Rectal smooth muscle tissue (tissue), 1 donor: Measurements from ENCODE around the gene ACP2.
A peak's percentile ranks its signal among the peaks of the same experiment; 100 is the strongest.

Experiments
- H3K27ac ChIP-seq: one replicate; pipeline ENCODE4 v1.7.0; 2013; ENCODE audit warnings: low read depth, low read length, inconsistent platforms
- H3K27me3 ChIP-seq: one replicate; pipeline ENCODE4 v1.7.0; 2013; ENCODE audit warnings: low read length; ENCODE audit not compliant: control insufficient read depth, insufficient read depth
- H3K36me3 ChIP-seq: one replicate; pipeline ENCODE4 v1.7.0; 2013; ENCODE audit warnings: low read length; ENCODE audit not compliant: control insufficient read depth, insufficient read depth
- H3K4me1 ChIP-seq: one replicate; pipeline ENCODE4 v1.7.0; 2013; ENCODE audit warnings: low read length; ENCODE audit not compliant: control insufficient read depth, insufficient read depth
- H3K4me3 ChIP-seq: one replicate; pipeline ENCODE4 v1.7.0; 2013; ENCODE audit warnings: low read length
- H3K9ac ChIP-seq: one replicate; pipeline ENCODE4 v1.7.0; 2013; ENCODE audit warnings: low read length

The ACP2 gene

DNA sequence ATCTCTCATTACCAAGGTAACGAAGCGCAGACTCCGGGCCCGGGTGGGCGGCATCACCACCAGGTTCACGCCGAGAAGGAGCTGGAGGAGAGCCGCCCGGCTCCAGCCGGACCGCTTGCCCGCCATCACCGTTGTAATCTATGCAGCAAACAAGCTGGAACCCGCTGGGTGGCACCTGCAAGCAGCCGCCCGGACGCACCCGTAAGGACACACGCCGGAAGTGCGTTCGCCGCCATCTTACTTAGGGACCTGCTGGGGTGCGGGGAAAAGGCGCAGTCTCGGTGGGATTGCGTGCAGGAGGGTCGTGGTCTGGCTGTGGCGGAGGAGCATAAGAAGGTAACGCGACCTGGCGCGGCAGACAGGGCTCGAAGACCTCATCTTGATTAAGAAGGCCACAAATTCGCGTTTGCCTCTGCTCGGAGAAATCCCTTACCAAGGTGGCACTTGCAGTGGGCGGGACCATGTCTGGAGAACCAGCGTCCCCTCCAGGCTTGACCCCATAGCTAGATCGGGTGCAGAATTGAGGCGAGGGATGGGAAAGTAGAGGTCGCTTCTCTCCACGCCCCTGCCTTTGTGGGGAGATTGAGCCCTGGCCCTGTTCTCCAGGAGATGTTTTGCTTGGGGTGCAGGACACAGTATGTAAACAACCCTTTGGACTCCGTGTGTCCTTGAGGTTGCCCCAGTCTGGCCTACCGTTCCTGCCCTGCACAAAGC lies at the start of gene ACP2:
ACP2 (minus strand) TSS at position 151 of the 714 bp plus-strand sequence; CDS start at position 126, 25 bp downstream.
- Histone ChIP-seq H3K4me3 (peak within 1 kb of the TSS; percentile 93), H3K4me1 (peaks cover 12% of the 10 kb centered on the region), H3K27me3 (no peaks in the 10 kb centered on the region), H3K36me3 (peaks cover 4% of the 10 kb centered on the region), H3K9ac (peak within 1 kb of the TSS; percentile 73), H3K27ac (peak within 1 kb of the TSS; percentile 87)

DNA sequence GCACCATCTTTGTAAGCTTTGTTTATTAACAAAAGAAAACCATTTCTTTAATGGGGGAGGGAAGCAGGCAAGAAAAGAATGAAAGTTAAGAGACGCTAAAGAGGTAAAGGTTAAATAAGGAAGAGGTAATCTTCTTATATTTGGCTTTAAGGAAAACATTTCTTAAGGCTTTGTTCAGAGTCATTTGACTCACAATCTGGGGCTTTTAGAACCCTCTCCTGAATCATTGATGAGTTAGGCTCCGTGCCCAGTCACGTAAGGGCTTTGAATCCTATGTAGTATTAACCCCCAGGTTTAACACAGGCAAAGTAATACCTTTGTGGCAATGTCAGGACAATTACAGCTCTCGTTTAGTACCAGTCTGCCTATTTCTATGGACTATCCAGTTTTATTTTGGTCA lies 47.4 kb upstream of the ACP2 start:
- Histone ChIP-seq H3K4me1 (no peaks in the 10 kb centered on the region), H3K36me3 (peaks cover 29% of the 10 kb centered on the region), H3K27ac (no peak overlapping the region), H3K4me3 (no peak overlapping the region), H3K27me3 (no peaks in the 10 kb centered on the region), H3K9ac (no peak overlapping the region)

- peaks cover 36% of the 10 kb centered on the region for H3K36me3 ChIP-seq
- H3K4me1 ChIP-seq = no peaks in the 10 kb centered on the region
- H3K27me3 ChIP-seq = no peaks in the 10 kb centered on the region
- H3K27ac ChIP-seq = no peak overlapping the region
- H3K9ac ChIP-seq = no peak overlapping the region
- H3K4me3 ChIP-seq = no peak overlapping the region
Observed at GRCh38 chr11:47295385-47295784, 46.8 kb upstream of the ACP2 start.

DNA sequence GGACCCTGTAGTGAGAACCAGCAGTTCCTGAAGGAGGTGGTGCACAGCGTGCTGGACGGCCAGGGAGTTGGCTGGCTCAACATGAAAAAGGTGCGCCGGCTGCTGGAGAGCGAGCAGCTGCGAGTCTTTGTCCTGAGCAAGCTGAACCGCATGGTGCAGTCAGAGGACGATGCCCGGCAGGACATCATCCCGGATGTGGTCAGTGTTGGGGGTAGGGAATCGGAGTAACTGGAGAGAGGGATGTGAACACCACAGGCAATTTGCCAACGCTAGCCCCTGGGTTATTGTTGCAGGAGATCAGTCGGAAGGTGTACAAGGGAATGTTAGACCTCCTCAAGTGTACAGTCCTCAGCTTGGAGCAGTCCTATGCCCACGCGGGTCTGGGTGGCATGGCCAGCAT lies 41.2 kb upstream of the ACP2 start:
- Histone ChIP-seq H3K9ac (no peak overlapping the region), H3K4me1 (no peaks in the 10 kb centered on the region), H3K4me3 (no peak overlapping the region), H3K27me3 (no peaks in the 10 kb centered on the region), H3K36me3 (peaks cover 69% of the 10 kb centered on the region), H3K27ac (no peak overlapping the region)

- peaks cover 77% of the 10 kb centered on the region for H3K36me3 ChIP-seq
- no peak overlapping the region for H3K9ac ChIP-seq
- no peak overlapping the region for H3K27ac ChIP-seq
- H3K27me3 ChIP-seq = no peaks in the 10 kb centered on the region
- no peaks in the 10 kb centered on the region for H3K4me1 ChIP-seq
- H3K4me3 ChIP-seq = no peak overlapping the region
Observed at GRCh38 chr11:47288066-47288465, 39.5 kb upstream of the ACP2 start.

DNA sequence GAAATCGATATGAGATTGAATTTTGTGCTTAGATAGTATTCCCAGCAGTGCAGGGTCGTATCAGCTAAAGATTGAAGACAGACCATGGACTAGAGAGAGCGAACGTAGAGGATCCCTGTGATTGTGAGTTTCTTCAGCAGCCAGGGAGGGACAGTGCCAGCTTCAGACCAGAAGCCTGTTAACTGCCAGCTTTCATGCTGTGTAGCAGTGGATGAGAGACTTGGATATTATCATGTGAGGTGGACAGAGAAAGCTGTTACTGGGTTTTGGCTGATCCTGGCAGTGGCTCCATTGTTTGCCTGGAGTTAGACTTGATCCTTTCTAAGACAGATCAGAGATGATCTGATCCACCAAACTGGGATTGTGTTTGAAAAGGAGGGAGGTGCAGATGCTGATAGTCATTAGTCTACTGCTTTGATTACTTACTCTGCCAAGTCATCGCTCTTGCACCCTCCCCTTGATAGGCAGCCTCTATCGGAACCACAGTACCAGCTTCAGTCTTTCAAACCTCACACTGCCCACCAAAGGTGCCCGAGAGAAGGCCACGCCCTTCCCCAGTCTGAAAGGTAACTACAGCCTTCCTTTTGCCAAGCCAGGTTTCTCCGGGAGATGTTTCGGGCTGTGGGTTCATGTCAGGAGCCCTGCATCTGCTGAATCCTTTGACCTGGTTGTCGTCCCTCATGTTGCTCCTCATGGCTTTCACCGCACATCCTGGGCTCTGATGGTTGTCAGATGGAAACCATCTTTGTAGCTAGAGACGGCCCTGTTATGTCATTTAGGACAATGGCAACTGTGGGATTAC lies 37.6 kb upstream of the ACP2 start:
- no peaks in the 10 kb centered on the region for H3K4me1 ChIP-seq
- no peak overlapping the region for H3K4me3 ChIP-seq

DNA sequence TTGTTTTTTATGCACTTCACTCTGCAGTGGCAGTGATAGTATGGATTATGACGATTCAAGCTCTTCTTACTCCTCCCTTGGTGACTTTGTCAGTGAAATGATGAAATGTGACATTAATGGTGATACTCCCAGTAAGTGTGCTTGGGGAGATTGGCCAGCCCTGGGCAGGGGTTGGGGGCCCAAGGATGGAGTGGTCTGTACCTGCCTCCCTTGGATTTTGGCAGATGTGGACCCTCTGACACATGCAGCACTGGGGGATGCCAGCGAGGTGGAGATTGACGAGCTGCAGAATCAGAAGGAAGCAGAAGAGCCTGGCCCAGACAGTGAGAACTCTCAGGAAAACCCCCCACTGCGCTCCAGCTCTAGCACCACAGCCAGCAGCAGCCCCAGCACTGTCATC lies 35.5 kb upstream of the ACP2 start:
- no peaks in the 10 kb centered on the region for H3K27me3 ChIP-seq
- H3K9ac ChIP-seq = no peak overlapping the region
- H3K4me3 ChIP-seq = no peak overlapping the region
- H3K4me1 ChIP-seq = no peaks in the 10 kb centered on the region
- H3K36me3 ChIP-seq = peaks cover 68% of the 10 kb centered on the region
- H3K27ac ChIP-seq = no peak overlapping the region

More for the DNA sequence above, 37.6 kb upstream of the ACP2 start:
- Histone ChIP-seq H3K27ac (no peak overlapping the region), H3K27me3 (no peaks in the 10 kb centered on the region), H3K9ac (no peak overlapping the region), H3K36me3 (peaks cover 78% of the 10 kb centered on the region)

- no peaks in the 10 kb centered on the region for H3K27me3 ChIP-seq
- no peak overlapping the region for H3K4me3 ChIP-seq
- H3K4me1 ChIP-seq = no peaks in the 10 kb centered on the region
- H3K9ac ChIP-seq = no peak overlapping the region
- peaks cover 64% of the 10 kb centered on the region for H3K36me3 ChIP-seq
- no peak overlapping the region for H3K27ac ChIP-seq
Observed at GRCh38 chr11:47282462-47282861, 33.8 kb upstream of the ACP2 start.

GRCh38 chr11:47280860-47281259 lies 32.2 kb upstream of the ACP2 start:
- no peaks in the 10 kb centered on the region for H3K27me3 ChIP-seq
- H3K27ac ChIP-seq = no peak overlapping the region
- H3K9ac ChIP-seq = no peak overlapping the region
- H3K36me3 ChIP-seq = peaks cover 66% of the 10 kb centered on the region
- no peak overlapping the region for H3K4me3 ChIP-seq
- H3K4me1 ChIP-seq = no peaks in the 10 kb centered on the region

- Histone ChIP-seq H3K9ac (no peak overlapping the region), H3K4me1 (no peaks in the 10 kb centered on the region), H3K27me3 (no peaks in the 10 kb centered on the region), H3K36me3 (peaks cover 65% of the 10 kb centered on the region), H3K27ac (no peak overlapping the region), H3K4me3 (no peak overlapping the region)
Observed at GRCh38 chr11:47280099-47280498, 31.5 kb upstream of the ACP2 start.

DNA sequence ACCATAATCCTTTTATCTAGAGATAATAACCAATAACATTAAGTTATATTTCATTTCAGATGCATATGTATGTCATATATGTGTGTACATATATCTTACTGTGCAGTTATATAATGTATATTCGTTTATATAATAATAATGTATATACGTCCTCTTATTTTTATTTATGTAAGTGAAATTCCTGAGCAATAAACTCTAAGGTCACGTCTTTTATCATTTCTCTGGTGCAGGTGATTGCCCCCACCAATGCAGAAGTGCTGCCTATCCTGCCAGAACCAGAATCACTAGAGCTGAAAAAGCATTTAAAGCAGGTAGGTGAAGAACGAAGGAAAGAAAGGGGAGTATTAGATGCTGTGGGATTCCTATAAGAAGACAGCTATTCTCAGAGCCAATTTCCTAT lies 30.2 kb upstream of the ACP2 start:
- no peaks in the 10 kb centered on the region for H3K27me3 ChIP-seq
- H3K4me1 ChIP-seq = no peaks in the 10 kb centered on the region
- no peak overlapping the region for H3K9ac ChIP-seq
- no peak overlapping the region for H3K4me3 ChIP-seq
- H3K36me3 ChIP-seq = peaks cover 58% of the 10 kb centered on the region
- H3K27ac ChIP-seq = no peak overlapping the region

- Histone ChIP-seq H3K4me3 (no peak overlapping the region), H3K27ac (no peak overlapping the region), H3K4me1 (no peaks in the 10 kb centered on the region), H3K36me3 (peaks cover 57% of the 10 kb centered on the region), H3K9ac (no peak overlapping the region), H3K27me3 (no peaks in the 10 kb centered on the region)
Observed at GRCh38 chr11:47278058-47278457, 29.4 kb upstream of the ACP2 start.
